ENCODE measurements around the gene MSX2.

GRCh38 chr5:174741352-174741751 lies 17.0 kb downstream of the MSX2 start:
- TF ChIP-seq, protein P1, sequence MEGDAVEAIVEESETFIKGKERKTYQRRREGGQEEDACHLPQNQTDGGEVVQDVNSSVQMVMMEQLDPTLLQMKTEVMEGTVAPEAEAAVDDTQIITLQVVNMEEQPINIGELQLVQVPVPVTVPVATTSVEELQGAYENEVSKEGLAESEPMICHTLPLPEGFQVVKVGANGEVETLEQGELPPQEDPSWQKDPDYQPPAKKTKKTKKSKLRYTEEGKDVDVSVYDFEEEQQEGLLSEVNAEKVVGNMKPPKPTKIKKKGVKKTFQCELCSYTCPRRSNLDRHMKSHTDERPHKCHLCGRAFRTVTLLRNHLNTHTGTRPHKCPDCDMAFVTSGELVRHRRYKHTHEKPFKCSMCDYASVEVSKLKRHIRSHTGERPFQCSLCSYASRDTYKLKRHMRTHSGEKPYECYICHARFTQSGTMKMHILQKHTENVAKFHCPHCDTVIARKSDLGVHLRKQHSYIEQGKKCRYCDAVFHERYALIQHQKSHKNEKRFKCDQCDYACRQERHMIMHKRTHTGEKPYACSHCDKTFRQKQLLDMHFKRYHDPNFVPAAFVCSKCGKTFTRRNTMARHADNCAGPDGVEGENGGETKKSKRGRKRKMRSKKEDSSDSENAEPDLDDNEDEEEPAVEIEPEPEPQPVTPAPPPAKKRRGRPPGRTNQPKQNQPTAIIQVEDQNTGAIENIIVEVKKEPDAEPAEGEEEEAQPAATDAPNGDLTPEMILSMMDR (IDR thresholded peaks at IDR 0.05): no peak
- no peak for TF ChIP-seq POLR2A (IDR thresholded peaks at IDR 0.05)

Measured in body of pancreas (tissue), 4 donors.